Ishikawa (cell line): Measurements from ENCODE around the gene GABRG3.

Experiments
- EP300 ChIP-seq: IDR thresholded peaks from 2 replicates; pipeline ENCODE4 v1.6.1; 2012; ENCODE audit warnings: borderline replicate concordance
- FOXM1 ChIP-seq: IDR thresholded peaks from 2 replicates; pipeline ENCODE4 v1.6.1; 2012; ENCODE audit warnings: low read depth, borderline replicate concordance
- REST ChIP-seq: IDR thresholded peaks from 2 replicates; pipeline ENCODE4 v1.6.1; 2012; ENCODE audit warnings: low read depth, mild to moderate bottlenecking
- USF1 ChIP-seq: IDR thresholded peaks from 2 replicates; pipeline ENCODE4 v1.6.1; 2012

DNA sequence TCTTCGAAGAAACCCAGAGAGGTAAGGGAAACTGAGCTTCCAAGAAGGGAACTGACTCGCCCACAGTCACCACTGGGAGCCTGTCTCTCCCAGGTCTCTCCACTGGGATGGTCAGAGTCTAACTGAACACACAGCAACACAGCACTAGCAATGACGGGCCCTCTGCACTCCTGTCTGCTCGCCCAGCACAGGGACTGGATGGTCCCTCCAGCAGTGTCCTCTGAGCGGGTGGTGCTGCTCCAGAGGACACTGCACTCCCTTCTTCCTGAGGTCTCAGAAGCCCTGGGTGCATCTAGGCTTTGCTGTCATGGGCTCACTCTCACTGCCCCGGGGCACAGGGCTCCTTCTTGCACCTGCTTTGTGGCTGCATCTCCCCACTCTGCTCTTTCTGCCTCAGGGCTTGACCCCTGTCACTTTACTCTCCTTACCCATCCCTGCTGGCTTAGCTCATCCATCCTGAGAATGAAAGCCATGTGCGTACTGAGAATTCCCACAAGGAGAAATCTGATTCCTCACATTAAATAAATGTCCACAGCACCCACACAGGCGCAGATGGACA lies 356.6 kb downstream of the GABRG3 start:
- TF ChIP-seq REST (no peak), FOXM1 (no peak), EP300 (no peak), USF1 (no peak)
